ENCODE results near the gene JPT2. TPM values are rescaled to one million over a fixed set of nuclear protein-coding genes. Genes with fewer than 3 reads are reported as not detected.

JPT2 gene, protein sequence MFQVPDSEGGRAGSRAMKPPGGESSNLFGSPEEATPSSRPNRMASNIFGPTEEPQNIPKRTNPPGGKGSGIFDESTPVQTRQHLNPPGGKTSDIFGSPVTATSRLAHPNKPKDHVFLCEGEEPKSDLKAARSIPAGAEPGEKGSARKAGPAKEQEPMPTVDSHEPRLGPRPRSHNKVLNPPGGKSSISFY
- total RNA-seq (ENCODE audit: unreplicated experiment): 180 TPM
- long read RNA-seq, partial matches to known transcripts: 2 of 11 reads
- long read RNA-seq, other reads (novel, unspliced or antisense): 6 of 11 reads

DNA sequence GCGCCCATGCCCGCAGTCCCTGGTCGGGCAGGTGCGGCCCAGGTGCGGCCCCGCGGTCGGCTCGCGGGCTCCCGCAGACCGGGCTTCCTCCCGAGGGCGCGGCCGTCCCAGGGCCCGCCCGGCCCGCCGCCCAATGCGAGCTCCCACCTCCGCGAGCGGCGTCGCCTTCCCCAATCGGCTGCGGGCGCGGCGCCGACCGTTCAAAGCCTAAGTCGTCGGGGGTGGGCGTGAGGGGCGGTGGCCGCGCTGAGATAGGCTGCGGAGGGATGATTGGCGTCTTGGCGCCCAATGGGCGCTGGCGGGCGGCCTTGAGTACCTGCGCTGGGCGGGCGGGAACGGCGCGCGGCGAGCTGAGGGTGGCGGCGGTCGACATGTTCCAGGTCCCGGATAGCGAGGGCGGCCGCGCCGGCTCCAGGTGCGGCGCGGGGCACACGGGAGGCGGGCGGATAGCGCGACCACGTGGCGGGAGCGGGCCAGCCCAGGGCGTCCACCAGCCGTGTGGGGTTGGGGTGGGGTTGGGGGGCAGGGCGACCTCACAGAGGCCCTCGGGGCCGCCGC is at the start of gene JPT2:
TSS of gene JPT2 (plus strand) at position 338 of the 558 bp plus-strand sequence. CDS start at position 372, 34 bp downstream.
- peaks cover 41% of the 10 kb centered on the region for H3K36me3 Mint-ChIP-seq (ENCODE audit: low read depth, unreplicated experiment)
- H3K9me3 Mint-ChIP-seq (ENCODE audit: unreplicated experiment): no peaks in the 10 kb centered on the region
- TF ChIP-seq, protein P1, sequence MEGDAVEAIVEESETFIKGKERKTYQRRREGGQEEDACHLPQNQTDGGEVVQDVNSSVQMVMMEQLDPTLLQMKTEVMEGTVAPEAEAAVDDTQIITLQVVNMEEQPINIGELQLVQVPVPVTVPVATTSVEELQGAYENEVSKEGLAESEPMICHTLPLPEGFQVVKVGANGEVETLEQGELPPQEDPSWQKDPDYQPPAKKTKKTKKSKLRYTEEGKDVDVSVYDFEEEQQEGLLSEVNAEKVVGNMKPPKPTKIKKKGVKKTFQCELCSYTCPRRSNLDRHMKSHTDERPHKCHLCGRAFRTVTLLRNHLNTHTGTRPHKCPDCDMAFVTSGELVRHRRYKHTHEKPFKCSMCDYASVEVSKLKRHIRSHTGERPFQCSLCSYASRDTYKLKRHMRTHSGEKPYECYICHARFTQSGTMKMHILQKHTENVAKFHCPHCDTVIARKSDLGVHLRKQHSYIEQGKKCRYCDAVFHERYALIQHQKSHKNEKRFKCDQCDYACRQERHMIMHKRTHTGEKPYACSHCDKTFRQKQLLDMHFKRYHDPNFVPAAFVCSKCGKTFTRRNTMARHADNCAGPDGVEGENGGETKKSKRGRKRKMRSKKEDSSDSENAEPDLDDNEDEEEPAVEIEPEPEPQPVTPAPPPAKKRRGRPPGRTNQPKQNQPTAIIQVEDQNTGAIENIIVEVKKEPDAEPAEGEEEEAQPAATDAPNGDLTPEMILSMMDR (IDR thresholded peaks at IDR 0.05; ENCODE audit: unreplicated experiment): no peak
- peaks cover 24% of the 10 kb centered on the region for H3K27me3 Mint-ChIP-seq (ENCODE audit: unreplicated experiment)
- DNase-seq (ENCODE audit: low spot score): peak; percentile 95
- peak within 1 kb of the TSS; percentile 99 for H3K4me3 Mint-ChIP-seq (ENCODE audit: unreplicated experiment)
- H3K4me1 Mint-ChIP-seq (ENCODE audit: unreplicated experiment): peaks cover 74% of the 10 kb centered on the region
- peak within 1 kb of the TSS; percentile 87 for H3K27ac Mint-ChIP-seq (ENCODE audit: unreplicated experiment)

DNA sequence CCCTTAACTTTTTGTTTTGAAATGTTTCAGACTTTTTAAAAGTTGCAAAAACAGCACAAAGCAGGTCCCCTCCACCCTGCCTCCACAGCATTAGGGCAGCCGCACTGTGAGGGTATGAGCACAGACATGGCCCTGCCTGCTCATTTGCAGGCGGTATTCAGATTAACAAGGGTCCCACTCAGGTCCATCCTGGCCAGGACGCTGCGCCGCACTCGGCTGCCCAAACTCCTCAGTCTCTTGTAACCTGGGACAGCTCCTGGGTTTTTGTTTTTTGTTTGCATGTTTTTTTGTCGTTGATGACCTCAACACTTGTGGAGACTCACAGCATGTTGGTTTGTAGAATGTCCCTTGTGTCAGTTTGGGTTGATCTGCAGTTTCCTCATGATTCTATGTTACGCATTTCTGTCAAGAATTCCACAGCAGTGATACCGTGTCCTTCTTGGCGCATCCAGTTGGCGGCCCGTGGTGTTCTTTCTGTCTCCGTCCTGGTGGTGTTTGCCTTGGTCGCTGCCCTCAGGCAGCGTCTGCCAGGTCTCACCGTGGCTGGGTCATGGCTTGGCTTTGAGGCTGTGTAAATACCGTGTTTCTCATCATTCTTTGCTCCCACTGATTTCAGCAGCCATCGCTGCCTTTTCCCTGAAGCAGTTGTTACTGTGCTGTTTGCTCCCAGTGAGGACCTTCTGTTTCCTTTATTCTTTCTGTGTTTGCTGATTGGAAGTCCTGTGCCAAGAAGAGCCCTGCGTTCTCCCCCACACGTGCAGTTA is 47.4 kb upstream of the JPT2 start:
- Mint-ChIP-seq H3K27me3 (ENCODE audit: unreplicated experiment) (peaks cover 9% of the 10 kb centered on the region), H3K27ac (ENCODE audit: unreplicated experiment) (no peak overlapping the region), H3K36me3 (ENCODE audit: low read depth, unreplicated experiment) (peaks cover 67% of the 10 kb centered on the region), H3K4me1 (ENCODE audit: unreplicated experiment) (peaks cover 5% of the 10 kb centered on the region), H3K9me3 (ENCODE audit: unreplicated experiment) (no peaks in the 10 kb centered on the region), H3K4me3 (ENCODE audit: unreplicated experiment) (no peak overlapping the region)
- no peak for DNase-seq (ENCODE audit: low spot score)
- TF ChIP-seq, protein P1 (IDR thresholded peaks at IDR 0.05; ENCODE audit: unreplicated experiment): no peak

DNA sequence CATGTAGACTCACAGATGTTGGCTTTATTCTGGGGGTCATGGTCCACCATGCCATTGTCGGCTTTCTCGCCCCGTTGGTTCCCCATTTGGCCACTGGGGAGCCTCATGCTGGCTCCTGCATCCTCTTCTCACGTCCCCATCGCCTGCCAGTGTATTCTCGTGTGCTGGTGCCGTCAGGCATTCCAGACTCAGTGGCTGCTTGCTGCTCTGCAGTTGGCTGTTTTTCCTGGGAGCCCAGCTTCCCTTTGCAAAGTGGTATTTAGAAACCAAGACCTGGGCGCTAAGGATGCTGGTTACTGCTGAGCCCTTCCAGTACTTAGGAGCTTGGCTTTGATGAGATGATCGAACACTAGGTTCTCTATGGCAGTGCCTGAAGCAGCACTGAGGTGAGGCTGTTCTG is 46.8 kb upstream of the JPT2 start:
- peaks cover 5% of the 10 kb centered on the region for H3K4me1 Mint-ChIP-seq (ENCODE audit: unreplicated experiment)
- no peak overlapping the region for H3K4me3 Mint-ChIP-seq (ENCODE audit: unreplicated experiment)
- peaks cover 6% of the 10 kb centered on the region for H3K27me3 Mint-ChIP-seq (ENCODE audit: unreplicated experiment)
- no peak for DNase-seq (ENCODE audit: low spot score)
- H3K27ac Mint-ChIP-seq (ENCODE audit: unreplicated experiment): no peak overlapping the region
- TF ChIP-seq, protein P1 (IDR thresholded peaks at IDR 0.05; ENCODE audit: unreplicated experiment): no peak
- H3K36me3 Mint-ChIP-seq (ENCODE audit: low read depth, unreplicated experiment): peaks cover 69% of the 10 kb centered on the region
- H3K9me3 Mint-ChIP-seq (ENCODE audit: unreplicated experiment): no peaks in the 10 kb centered on the region

DNA sequence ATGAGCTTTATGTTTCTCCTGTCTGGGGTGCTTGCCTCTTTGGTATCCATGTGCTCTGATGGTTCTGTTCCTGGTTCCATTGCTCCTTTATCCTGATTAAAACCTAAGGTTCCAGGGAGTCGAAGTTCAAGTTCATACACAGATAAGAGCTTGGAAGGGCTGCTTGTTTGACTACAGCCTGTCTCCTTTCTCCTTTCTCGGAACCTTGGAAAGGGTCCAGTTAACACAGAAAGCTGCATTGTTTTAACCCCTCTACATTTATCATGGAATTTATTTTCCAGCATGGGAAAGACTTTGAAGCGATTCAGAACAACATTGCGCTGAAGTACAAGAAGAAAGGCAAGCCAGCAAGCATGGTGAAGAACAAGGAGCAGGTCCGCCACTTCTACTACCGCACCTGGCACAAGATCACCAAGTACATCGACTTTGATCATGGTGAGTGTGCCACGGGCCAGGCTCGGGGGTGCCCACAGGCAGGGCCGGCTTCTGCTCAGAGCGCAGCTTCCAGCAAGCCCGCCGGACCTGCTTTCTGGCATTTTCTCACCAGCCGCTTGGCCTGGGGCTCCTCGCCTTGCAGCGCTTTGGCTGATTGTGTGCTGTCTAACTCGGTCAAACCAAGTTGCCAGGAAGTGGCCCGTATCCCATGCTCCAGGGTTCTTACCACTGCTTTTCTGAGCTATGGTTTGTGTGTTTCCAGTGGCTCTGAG is 46.0 kb upstream of the JPT2 start:
- peaks cover 60% of the 10 kb centered on the region for H3K36me3 Mint-ChIP-seq (ENCODE audit: low read depth, unreplicated experiment)
- H3K9me3 Mint-ChIP-seq (ENCODE audit: unreplicated experiment): no peaks in the 10 kb centered on the region
- no peak for DNase-seq (ENCODE audit: low spot score)
- TF ChIP-seq, protein P1 (IDR thresholded peaks at IDR 0.05; ENCODE audit: unreplicated experiment): no peak
- H3K27ac Mint-ChIP-seq (ENCODE audit: unreplicated experiment): no peak overlapping the region
- H3K4me3 Mint-ChIP-seq (ENCODE audit: unreplicated experiment): no peak overlapping the region
- peaks cover 5% of the 10 kb centered on the region for H3K4me1 Mint-ChIP-seq (ENCODE audit: unreplicated experiment)
- H3K27me3 Mint-ChIP-seq (ENCODE audit: unreplicated experiment): peaks cover 4% of the 10 kb centered on the region
